NCI-H69 (cell line): ENCODE data around the gene CTIF.

Experiments
- DNase-seq: peaks from one replicate; lab custom pipeline; 2025; lab: John Stamatoyannopoulos, UW

CTIF gene

GRCh38 chr18:48552130-48552529 is 13.3 kb downstream of the CTIF start:
- DNase-seq, result no peak

- no peak for DNase-seq
Measured at GRCh38 chr18:48553236-48553635, 14.4 kb downstream of the CTIF start.

- DNase-seq, result peak; percentile 29
Measured at GRCh38 chr18:48554610-48555400, 16.0 kb downstream of the CTIF start.

- no peak for DNase-seq
Measured at GRCh38 chr18:48555465-48555995, 16.7 kb downstream of the CTIF start.

- DNase-seq, result no peak
Measured at GRCh38 chr18:48557640-48558174, 18.9 kb downstream of the CTIF start.

- DNase-seq, result no peak
Measured at GRCh38 chr18:48558248-48558647, 19.4 kb downstream of the CTIF start.

GRCh38 chr18:48560491-48560890 is 21.7 kb downstream of the CTIF start:
- no peak for DNase-seq

- DNase-seq, result no peak
Measured at GRCh38 chr18:48562075-48562474, 23.2 kb downstream of the CTIF start.

- peak; percentile 30 for DNase-seq
Measured at GRCh38 chr18:48563027-48563426, 24.2 kb downstream of the CTIF start.

GRCh38 chr18:48564139-48564538 is 25.3 kb downstream of the CTIF start:
- no peak for DNase-seq

- DNase-seq, result peak; percentile 52
Measured at GRCh38 chr18:48565105-48565504, 26.3 kb downstream of the CTIF start.

- no peak for DNase-seq
Measured at GRCh38 chr18:48566589-48566988, 27.8 kb downstream of the CTIF start.

GRCh38 chr18:48567388-48567787 is 28.6 kb downstream of the CTIF start:
- no peak for DNase-seq

GRCh38 chr18:48569139-48569914 is 30.5 kb downstream of the CTIF start:
- DNase-seq, result peak; percentile 97

GRCh38 chr18:48569915-48570264 is 31.1 kb downstream of the CTIF start:
- peak; percentile 99 for DNase-seq

- no peak for DNase-seq
Measured at GRCh38 chr18:48570313-48570712, 31.5 kb downstream of the CTIF start.

GRCh38 chr18:48571639-48572384 is 33.0 kb downstream of the CTIF start:
- DNase-seq, result no peak

- peak; percentile 49 for DNase-seq
Measured at GRCh38 chr18:48572402-48573126, 33.7 kb downstream of the CTIF start.

- DNase-seq, result peak; percentile 70
Measured at GRCh38 chr18:48573632-48574283, 34.9 kb downstream of the CTIF start.

- no peak for DNase-seq
Measured at GRCh38 chr18:48574667-48575300, 36.0 kb downstream of the CTIF start.

- peak; percentile 78 for DNase-seq
Measured at GRCh38 chr18:48575301-48575657, 36.4 kb downstream of the CTIF start.
